OCI-LY7 (cell line): ENCODE results near the gene GRAP. TPM values are rescaled to one million over a fixed set of nuclear protein-coding genes. Genes with fewer than 3 reads are reported as not detected.

Experiments
- BruUV-seq: library from RNA; stranded (reverse); fragments of 400-500 nt; replicated peaks from 2 replicates; lab custom pipeline; 2021; lab: Mats Ljungman, UMichigan
- CTCF ChIA-PET: fragments of 300-600 bp; sonication (Branson Sonifier 250); formaldehyde crosslinking; loops from one replicate; lab custom pipeline; 2022; ENCODE audit warnings: antibody characterized with exemption; ENCODE audit not compliant: unreplicated experiment; lab: Charles Lee
- POLR2A ChIA-PET: fragments of 300-600 bp; sonication (Branson Sonifier 250); formaldehyde crosslinking; loops from one replicate; lab custom pipeline; 2022; ENCODE audit warnings: antibody characterized with exemption; lab: Charles Lee
- DNase-seq: peaks from one replicate; pipeline ENCODE4 v3.0.0-alpha.2; 2015; ENCODE audit warnings: low spot score
- H2AFZ ChIP-seq: fragments of 200-600 bp; sonication (generic), shearing (Covaris generic); 2 replicates; pipeline ENCODE4 v1.6.1; 2014; ENCODE audit warnings: mild to moderate bottlenecking, antibody characterized with exemption, low read length, moderate library complexity
- H3K27ac ChIP-seq: fragments of 200-600 bp; sonication (generic); 2 replicates; pipeline ENCODE4 v1.5.1; 2014; ENCODE audit warnings: mixed run types, low read depth, mild to moderate bottlenecking, moderate library complexity, low read length, inconsistent platforms; ENCODE audit not compliant: poor library complexity, severe bottlenecking
- H3K36me3 ChIP-seq: fragments of 200-600 bp; sonication (generic); 2 replicates; pipeline ENCODE4 v1.6.1; 2014; ENCODE audit warnings: mild to moderate bottlenecking, antibody characterized with exemption, low read length, moderate library complexity, mixed read lengths; ENCODE audit not compliant: insufficient read depth
- H3K4me1 ChIP-seq: fragments of 200-600 bp; sonication (generic); 2 replicates; pipeline ENCODE4 v1.5.1; 2014; ENCODE audit warnings: mild to moderate bottlenecking, low read length; ENCODE audit not compliant: insufficient read depth, poor library complexity, severe bottlenecking
- H3K4me2 ChIP-seq: fragments of 200-600 bp; sonication (generic); 2 replicates; pipeline ENCODE4 v1.6.1; 2014; ENCODE audit warnings: mild to moderate bottlenecking, low read length
- H3K4me3 ChIP-seq: fragments of 200-600 bp; sonication (generic); 2 replicates; pipeline ENCODE4 v1.5.1; 2014; ENCODE audit warnings: mild to moderate bottlenecking, low read depth, low read length; ENCODE audit not compliant: poor library complexity, severe bottlenecking
- H3K79me2 ChIP-seq: fragments of 200-600 bp; sonication (generic); 2 replicates; pipeline ENCODE4 v1.6.1; 2016; ENCODE audit warnings: low read depth, mild to moderate bottlenecking, low read length, moderate library complexity, mixed read lengths; ENCODE audit not compliant: insufficient read depth
- H3K9me2 ChIP-seq: fragments of 200-600 bp; sonication (generic); 2 replicates; pipeline ENCODE4 v1.6.1; 2016; ENCODE audit warnings: mild to moderate bottlenecking, low read length, mixed read lengths; ENCODE audit not compliant: insufficient read depth
- H3K9me3 ChIP-seq: fragments of 200-600 bp; sonication (generic); 2 replicates; pipeline ENCODE4 v1.6.1; 2014; ENCODE audit warnings: mild to moderate bottlenecking, mixed run types, low read length, mixed read lengths
- H4K20me1 ChIP-seq: fragments of 200-600 bp; sonication (generic); 2 replicates; pipeline ENCODE4 v1.6.1; 2014; ENCODE audit warnings: mild to moderate bottlenecking, antibody characterized with exemption, low read length, moderate library complexity, mixed read lengths; ENCODE audit not compliant: insufficient read depth
- EZH2phosphoT487 ChIP-seq: fragments of 200-600 bp; sonication (generic); IDR thresholded peaks from 2 replicates; pipeline ENCODE4 v1.6.1; 2018; ENCODE audit warnings: low read depth, borderline replicate concordance, mild to moderate bottlenecking, mixed run types, antibody characterized with exemption, low read length, moderate library complexity, mixed read lengths
- intact Hi-C: fragments of 100-400 bp; cut with micrococcal nuclease; formaldehyde crosslinking; loops from one replicate; pipeline ENCODE4 v1.10.0; 2022; ENCODE audit not compliant: unreplicated experiment
- total RNA-seq, 2 experiments: library from RNA; depleted of rRNA in 1 of 2; stranded (reverse); fragments of >200 nt in 1 of 2; shearing (Covaris generic) in 1 of 2; gene quantifications; 2 replicates each; pipeline ENCODE4 v1.2.3, GENCODE V29; 2014 to 2022
- TF ChIP-seq, protein P1 (sequence below): fragments of 200-600 bp; sonication (generic); conservative IDR thresholded peaks from 2 replicates; pipeline ENCODE4 v1.5.1; 2014; ENCODE audit warnings: mild to moderate bottlenecking, antibody characterized with exemption, low read length, moderate library complexity, mixed read lengths

GRAP gene
- total RNA-seq, 2 experiments from 2014 or later: 154 to 221 TPM

DNA sequence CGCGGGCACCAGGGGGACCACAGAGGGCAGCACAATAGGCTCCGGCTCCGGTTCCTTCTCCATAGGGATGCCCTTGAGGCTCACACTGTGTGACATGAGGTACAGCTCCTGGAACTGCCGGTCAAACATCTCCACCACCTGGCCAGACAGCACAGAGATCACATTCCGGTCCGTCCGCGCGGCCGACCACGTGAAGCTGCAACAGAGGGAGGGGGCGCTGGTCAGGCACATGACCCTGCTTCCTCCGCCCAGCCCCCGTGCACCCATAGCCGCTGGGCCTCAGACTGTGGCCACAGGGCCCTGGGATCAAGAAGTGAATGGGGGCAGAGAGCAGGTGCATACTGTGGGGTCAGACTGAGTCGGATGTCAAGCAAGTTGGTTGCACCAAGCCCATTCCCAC is 68.1 kb downstream of the GRAP start:
- Histone ChIP-seq H3K27ac (no peak overlapping the region), H3K36me3 (no peaks in the 10 kb centered on the region), H2AFZ (no peak overlapping the region), H3K4me3 (no peak overlapping the region), H3K4me2 (no peak overlapping the region), H4K20me1 (no peaks in the 10 kb centered on the region), H3K79me2 (no peaks in the 10 kb centered on the region), H3K4me1 (no peaks in the 10 kb centered on the region), H3K9me3 (no peaks in the 10 kb centered on the region), H3K9me2 (no peaks in the 10 kb centered on the region)
- DNase-seq: no peak
- ChIA-PET POLR2A (no interaction called here), CTCF (interaction anchor here (0.7 kb wide), 1 partner anchor 716 kb away, joined by 3 read pairs; no protein-coding TSS in a partner anchor)
- no TSS peak for BruUV-seq
- intact Hi-C loops: no loop called here
- TF ChIP-seq, protein P1, sequence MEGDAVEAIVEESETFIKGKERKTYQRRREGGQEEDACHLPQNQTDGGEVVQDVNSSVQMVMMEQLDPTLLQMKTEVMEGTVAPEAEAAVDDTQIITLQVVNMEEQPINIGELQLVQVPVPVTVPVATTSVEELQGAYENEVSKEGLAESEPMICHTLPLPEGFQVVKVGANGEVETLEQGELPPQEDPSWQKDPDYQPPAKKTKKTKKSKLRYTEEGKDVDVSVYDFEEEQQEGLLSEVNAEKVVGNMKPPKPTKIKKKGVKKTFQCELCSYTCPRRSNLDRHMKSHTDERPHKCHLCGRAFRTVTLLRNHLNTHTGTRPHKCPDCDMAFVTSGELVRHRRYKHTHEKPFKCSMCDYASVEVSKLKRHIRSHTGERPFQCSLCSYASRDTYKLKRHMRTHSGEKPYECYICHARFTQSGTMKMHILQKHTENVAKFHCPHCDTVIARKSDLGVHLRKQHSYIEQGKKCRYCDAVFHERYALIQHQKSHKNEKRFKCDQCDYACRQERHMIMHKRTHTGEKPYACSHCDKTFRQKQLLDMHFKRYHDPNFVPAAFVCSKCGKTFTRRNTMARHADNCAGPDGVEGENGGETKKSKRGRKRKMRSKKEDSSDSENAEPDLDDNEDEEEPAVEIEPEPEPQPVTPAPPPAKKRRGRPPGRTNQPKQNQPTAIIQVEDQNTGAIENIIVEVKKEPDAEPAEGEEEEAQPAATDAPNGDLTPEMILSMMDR: no peak
- TF ChIP-seq EZH2phosphoT487: no peak

DNA sequence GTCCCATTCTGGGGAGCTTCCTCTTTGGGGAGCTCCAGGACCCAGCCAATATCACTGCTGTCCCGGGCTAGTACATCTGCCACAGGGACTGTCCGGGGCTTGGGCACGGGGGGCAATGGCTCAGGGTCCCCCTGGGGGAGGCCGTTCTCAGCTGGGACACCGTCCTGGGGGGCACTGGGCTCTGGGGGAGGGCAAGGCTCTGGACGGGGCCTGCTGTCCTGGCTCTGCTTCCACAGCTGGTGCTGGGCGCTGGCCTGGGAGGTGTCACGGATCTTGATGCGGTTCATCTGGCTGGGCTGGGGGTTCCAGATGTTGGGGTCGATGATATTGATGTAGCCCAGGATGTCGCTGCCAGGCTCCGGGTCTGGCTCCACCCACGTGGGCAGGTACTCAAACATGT is 68.7 kb downstream of the GRAP start:
- Histone ChIP-seq H3K27ac (no peak overlapping the region), H4K20me1 (no peaks in the 10 kb centered on the region), H3K4me3 (no peak overlapping the region), H3K4me1 (no peaks in the 10 kb centered on the region), H3K79me2 (no peaks in the 10 kb centered on the region), H3K36me3 (no peaks in the 10 kb centered on the region), H3K4me2 (no peak overlapping the region), H2AFZ (no peak overlapping the region), H3K9me2 (no peaks in the 10 kb centered on the region), H3K9me3 (no peaks in the 10 kb centered on the region)
- POLR2A ChIA-PET: no interaction called here
- no TSS peak for BruUV-seq
- intact Hi-C loops: no loop called here
- TF ChIP-seq, protein P1: no peak
- TF ChIP-seq EZH2phosphoT487: no peak
- no peak for DNase-seq
- CTCF ChIA-PET: no interaction called here

DNA sequence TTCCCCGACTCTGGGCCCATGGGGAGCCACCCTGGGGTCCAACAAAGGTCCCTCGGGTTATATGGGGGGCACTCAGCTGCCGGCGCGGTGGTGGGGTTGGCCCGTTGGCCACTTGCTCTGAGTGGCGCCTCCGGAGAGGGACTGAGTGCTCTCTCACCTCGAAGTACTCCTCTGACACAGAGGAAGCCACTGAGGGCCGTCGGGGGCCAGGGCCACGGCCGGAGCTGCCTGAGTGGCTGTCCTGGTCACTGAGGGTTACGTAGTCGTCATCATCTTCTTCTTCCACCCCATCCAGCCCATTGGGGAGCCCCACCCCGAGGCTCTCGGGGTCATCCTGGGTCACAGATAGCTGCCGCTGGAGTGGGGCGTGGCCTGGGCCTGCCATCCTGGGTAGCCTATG is 69.1 kb downstream of the GRAP start:
- Histone ChIP-seq H3K27ac (no peak overlapping the region), H4K20me1 (no peaks in the 10 kb centered on the region), H3K4me3 (no peak overlapping the region), H3K9me3 (no peaks in the 10 kb centered on the region), H3K9me2 (no peaks in the 10 kb centered on the region), H3K79me2 (no peaks in the 10 kb centered on the region), H3K36me3 (no peaks in the 10 kb centered on the region), H3K4me2 (no peak overlapping the region), H3K4me1 (no peaks in the 10 kb centered on the region), H2AFZ (no peak overlapping the region)
- intact Hi-C loops: no loop called here
- TF ChIP-seq, protein P1: no peak
- POLR2A ChIA-PET: no interaction called here
- DNase-seq: no peak
- no TSS peak for BruUV-seq
- CTCF ChIA-PET: no interaction called here
